SKM-1 (cell line): ENCODE data around the gene UBA5.

Experiments
- DNase-seq: peaks from one replicate; lab custom pipeline; 2025; ENCODE audit not compliant: unreplicated experiment; lab: John Stamatoyannopoulos, UW

The UBA5 gene

GRCh38 chr3:132713977-132714727 is 54.0 kb downstream of the UBA5 start:
- DNase-seq: no peak

- no peak for DNase-seq
Observed at GRCh38 chr3:132716372-132716771, 56.2 kb downstream of the UBA5 start.

GRCh38 chr3:132720228-132720627 is 60.1 kb downstream of the UBA5 start:
- DNase-seq: no peak

GRCh38 chr3:132721479-132722164 is 61.5 kb downstream of the UBA5 start:
- DNase-seq: peak; percentile 40

GRCh38 chr3:132722165-132723023 is 62.3 kb downstream of the UBA5 start, which contains the start of gene NPHP3:
NPHP3 (minus strand) TSS chr3:132722409; CDS start chr3:132722355, 54 bp downstream.
- peak; percentile 92 for DNase-seq

- no peak for DNase-seq
Observed at GRCh38 chr3:132723024-132723950, 63.2 kb downstream of the UBA5 start.

- peak; percentile 15 for DNase-seq
Observed at GRCh38 chr3:132726341-132726823, 66.3 kb downstream of the UBA5 start.
